Measurements from ENCODE around the gene SCN2A. TPM values are rescaled to one million over a fixed set of nuclear protein-coding genes. Genes with fewer than 3 reads are reported as not detected.

SCN2A gene
- total and polyA plus RNA-seq, 2 donors (not counting 3 experiments of a cell fraction or from before 2014, with no cell fraction given), result not detected

GRCh38 chr2:165205865-165206264, 33.3 kb upstream of the SCN2A start:
- CTCF ChIA-PET, result interaction anchor here (3.0 to 7.3 kb wide), 2 partner anchors 15 to 213 kb away, joined by 24 to 186 read pairs; no protein-coding TSS in a partner anchor
- FAIRE-seq, result no peak
- no peaks in the 10 kb centered on the region for H3K4me1 ChIP-seq (ENCODE audit: control insufficient read depth, extremely low read depth, insufficient read depth, low read length)

More at GRCh38 chr2:165205865-165206264, 33.3 kb upstream of the SCN2A start:
- DNase-seq (ENCODE audit: low read depth, low spot score), result no peak
- no peaks in the 10 kb centered on the region for H4K20me1 ChIP-seq (replicated peaks; ENCODE audit: control insufficient read depth, extremely low read depth, insufficient read depth, low read length)
- POLR2A ChIA-PET, result no interaction called here
- no peak overlapping the region for H3K4me2 ChIP-seq (ENCODE audit: insufficient read depth, low read length)
- H3K27me3 ChIP-seq (ENCODE audit: control insufficient read depth in 2 of 2, insufficient read depth in 2 of 2, low read length in 2 of 2), result peaks cover 0 to 1% of the 10 kb centered on the region in 2 experiments
- dilution Hi-C loops (cut with MboI; ENCODE audit: extremely low pct_ligation_motif_present, low sequenced_read_pairs) (no loop called here), intact Hi-C loops (cut with micrococcal nuclease) (no loop called here)
- H3K79me2 ChIP-seq (ENCODE audit: control insufficient read depth, insufficient read depth, low read length), result no peaks in the 10 kb centered on the region
- H3K4me3 ChIP-seq (replicated peaks in 1 of 3; ENCODE audit: insufficient read depth in 1 of 3, low read depth in 1 of 3, low read length in 3 of 3), result no peak overlapping the region
- BruUV-seq (replicated peaks), result no TSS peak
- H3K9me1 ChIP-seq (replicated peaks; ENCODE audit: control insufficient read depth, extremely low read depth, insufficient read depth, low read length), result no peaks in the 10 kb centered on the region
- no peaks in the 10 kb centered on the region for H3K36me3 ChIP-seq (ENCODE audit: control insufficient read depth in 2 of 2, extremely low read depth in 1 of 2, insufficient read depth in 2 of 2, low read length in 2 of 2)
- H3K9me3 ChIP-seq (replicated peaks; ENCODE audit: control insufficient read depth, insufficient read depth, low read length), result no peaks in the 10 kb centered on the region
- no peak overlapping the region for H3K27ac ChIP-seq (ENCODE audit: insufficient read depth, low read depth, low read length)
- no peak overlapping the region for H2AFZ ChIP-seq (ENCODE audit: low read depth, low read length)
- TF ChIP-seq CTCF (IDR thresholded peaks at IDR 0.05; ENCODE audit: extremely low read depth in 1 of 2, insufficient read depth in 1 of 2, low read depth in 1 of 2, low read length in 2 of 2) (no peak), GATA2 (IDR thresholded peaks at IDR 0.05; ENCODE audit: insufficient read depth, insufficient read length, low read depth, low read length) (no peak), FOS (IDR thresholded peaks at IDR 0.05; ENCODE audit: borderline replicate concordance, insufficient read depth, low read length) (no peak), POLR2AphosphoS5 (IDR thresholded peaks at IDR 0.05; ENCODE audit: insufficient read depth, low read depth, low read length) (no peak), JUN (IDR thresholded peaks at IDR 0.05; ENCODE audit: borderline replicate concordance, insufficient read depth, insufficient read length, low read depth) (no peak), MYC (IDR thresholded peaks at IDR 0.05; ENCODE audit: low read depth, low read length) (no peak), POLR2A (IDR thresholded peaks at IDR 0.05; ENCODE audit: low read depth, low read length) (no peak), EZH2 (IDR thresholded peaks at IDR 0.05; ENCODE audit: borderline replicate concordance, low read depth, low read length, severe bottlenecking) (no peak)
- TF ChIP-seq, protein P1, sequence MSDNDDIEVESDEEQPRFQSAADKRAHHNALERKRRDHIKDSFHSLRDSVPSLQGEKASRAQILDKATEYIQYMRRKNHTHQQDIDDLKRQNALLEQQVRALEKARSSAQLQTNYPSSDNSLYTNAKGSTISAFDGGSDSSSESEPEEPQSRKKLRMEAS (IDR thresholded peaks at IDR 0.05; ENCODE audit: insufficient read depth, insufficient read length), result no peak
- no peak overlapping the region for H3K9ac ChIP-seq (replicated peaks; ENCODE audit: extremely low read depth, insufficient read depth, low read length)
